Raji (cell line): Measurements from ENCODE around the gene TADA3.
A peak's percentile ranks its signal among the peaks of the same experiment; 100 is the strongest.

Experiments
- POLR2A ChIP-seq: IDR thresholded peaks from 2 replicates; pipeline ENCODE4 v1.6.1; 2011; ENCODE audit warnings: low read depth, low read length, control low read depth; ENCODE audit not compliant: insufficient read depth

The TADA3 gene

GRCh38 chr3:9795207-9795606 lies 2.9 kb upstream of the TADA3 start:
- TF ChIP-seq POLR2A, result no peak

- TF ChIP-seq POLR2A, result no peak
Measured at GRCh38 chr3:9794400-9794799, 2.1 kb upstream of the TADA3 start.

GRCh38 chr3:9793161-9793781 lies 998 bp upstream of the TADA3 start:
- no peak; the same call in 1 of the 2 replicates for TF ChIP-seq POLR2A

- TF ChIP-seq POLR2A, result peak; percentile 41; the same call in 1 of the 2 replicates
Measured at GRCh38 chr3:9791790-9792404, 376 bp downstream of the TADA3 start.

- TF ChIP-seq POLR2A, result 0 out of 2 replicates have a peak, but pooled peaks have one; percentile 11
Measured at GRCh38 chr3:9791127-9791526, 1.1 kb downstream of the TADA3 start.

GRCh38 chr3:9787714-9788113 lies 4.6 kb downstream of the TADA3 start:
- no peak for TF ChIP-seq POLR2A

- no peak for TF ChIP-seq POLR2A
Measured at GRCh38 chr3:9786825-9787669, 5.2 kb downstream of the TADA3 start.

- TF ChIP-seq POLR2A, result no peak
Measured at GRCh38 chr3:9786209-9786739, 6.0 kb downstream of the TADA3 start.

GRCh38 chr3:9785602-9786001 lies 6.7 kb downstream of the TADA3 start:
- no peak for TF ChIP-seq POLR2A

GRCh38 chr3:9784965-9785364 lies 7.3 kb downstream of the TADA3 start:
- TF ChIP-seq POLR2A, result no peak

GRCh38 chr3:9783954-9784353 lies 8.3 kb downstream of the TADA3 start:
- TF ChIP-seq POLR2A, result no peak

GRCh38 chr3:9782770-9783169 lies 9.5 kb downstream of the TADA3 start:
- TF ChIP-seq POLR2A, result no peak

- no peak for TF ChIP-seq POLR2A
Measured at GRCh38 chr3:9781978-9782603, 10.2 kb downstream of the TADA3 start.

- TF ChIP-seq POLR2A, result no peak
Measured at GRCh38 chr3:9781551-9781950, 10.7 kb downstream of the TADA3 start.

GRCh38 chr3:9780910-9781309 lies 11.4 kb downstream of the TADA3 start:
- TF ChIP-seq POLR2A, result no peak

- TF ChIP-seq POLR2A, result no peak
Measured at GRCh38 chr3:9780458-9780812, 11.8 kb downstream of the TADA3 start.
